ENCODE results near the gene XIRP2.

DNA sequence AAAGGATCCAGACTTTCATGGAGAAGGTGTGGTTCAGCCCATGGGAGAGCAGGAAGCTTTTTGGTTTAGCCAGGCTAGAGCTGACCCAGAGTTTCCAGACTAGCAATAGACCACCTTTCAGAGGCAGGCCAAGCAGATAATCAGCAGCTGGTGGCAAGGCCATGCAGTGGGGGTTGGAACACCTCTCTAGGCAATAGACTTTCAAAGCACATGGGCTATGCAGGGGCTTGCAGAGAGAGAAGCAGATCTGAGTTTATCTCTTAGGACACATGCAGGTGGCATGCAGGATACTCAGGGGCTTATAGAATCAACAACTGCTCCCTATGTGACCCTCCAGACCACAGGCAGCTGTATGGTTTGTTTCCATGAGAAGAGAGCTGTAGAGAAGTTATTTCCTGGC, 9.4 kb downstream of the XIRP2 start:
- TF ChIP-seq, protein P1, sequence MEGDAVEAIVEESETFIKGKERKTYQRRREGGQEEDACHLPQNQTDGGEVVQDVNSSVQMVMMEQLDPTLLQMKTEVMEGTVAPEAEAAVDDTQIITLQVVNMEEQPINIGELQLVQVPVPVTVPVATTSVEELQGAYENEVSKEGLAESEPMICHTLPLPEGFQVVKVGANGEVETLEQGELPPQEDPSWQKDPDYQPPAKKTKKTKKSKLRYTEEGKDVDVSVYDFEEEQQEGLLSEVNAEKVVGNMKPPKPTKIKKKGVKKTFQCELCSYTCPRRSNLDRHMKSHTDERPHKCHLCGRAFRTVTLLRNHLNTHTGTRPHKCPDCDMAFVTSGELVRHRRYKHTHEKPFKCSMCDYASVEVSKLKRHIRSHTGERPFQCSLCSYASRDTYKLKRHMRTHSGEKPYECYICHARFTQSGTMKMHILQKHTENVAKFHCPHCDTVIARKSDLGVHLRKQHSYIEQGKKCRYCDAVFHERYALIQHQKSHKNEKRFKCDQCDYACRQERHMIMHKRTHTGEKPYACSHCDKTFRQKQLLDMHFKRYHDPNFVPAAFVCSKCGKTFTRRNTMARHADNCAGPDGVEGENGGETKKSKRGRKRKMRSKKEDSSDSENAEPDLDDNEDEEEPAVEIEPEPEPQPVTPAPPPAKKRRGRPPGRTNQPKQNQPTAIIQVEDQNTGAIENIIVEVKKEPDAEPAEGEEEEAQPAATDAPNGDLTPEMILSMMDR (IDR thresholded peaks at IDR 0.05), result no peak
- no peak for TF ChIP-seq MYC (IDR thresholded peaks at IDR 0.05; ENCODE audit: borderline replicate concordance, low read length)
- TF ChIP-seq, protein P2, sequence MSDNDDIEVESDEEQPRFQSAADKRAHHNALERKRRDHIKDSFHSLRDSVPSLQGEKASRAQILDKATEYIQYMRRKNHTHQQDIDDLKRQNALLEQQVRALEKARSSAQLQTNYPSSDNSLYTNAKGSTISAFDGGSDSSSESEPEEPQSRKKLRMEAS (IDR thresholded peaks at IDR 0.05), result no peak
- no peak for TF ChIP-seq ZSCAN20 (CRISPR knock-in tag; IDR thresholded peaks at IDR 0.05)
- TF ChIP-seq BHLHE40 (IDR thresholded peaks at IDR 0.05; ENCODE audit: low read depth, low read length), result no peak
- no peak for TF ChIP-seq RAD21 (conservative IDR thresholded peaks at IDR 0.05 in 1 of 2, IDR thresholded peaks at IDR 0.05 in 1 of 2)
- no peak for TF ChIP-seq POLR2A (IDR thresholded peaks at IDR 0.05; ENCODE audit: low read length)
